Measurements from ENCODE around the gene SMG5.

Gene SMG5

DNA sequence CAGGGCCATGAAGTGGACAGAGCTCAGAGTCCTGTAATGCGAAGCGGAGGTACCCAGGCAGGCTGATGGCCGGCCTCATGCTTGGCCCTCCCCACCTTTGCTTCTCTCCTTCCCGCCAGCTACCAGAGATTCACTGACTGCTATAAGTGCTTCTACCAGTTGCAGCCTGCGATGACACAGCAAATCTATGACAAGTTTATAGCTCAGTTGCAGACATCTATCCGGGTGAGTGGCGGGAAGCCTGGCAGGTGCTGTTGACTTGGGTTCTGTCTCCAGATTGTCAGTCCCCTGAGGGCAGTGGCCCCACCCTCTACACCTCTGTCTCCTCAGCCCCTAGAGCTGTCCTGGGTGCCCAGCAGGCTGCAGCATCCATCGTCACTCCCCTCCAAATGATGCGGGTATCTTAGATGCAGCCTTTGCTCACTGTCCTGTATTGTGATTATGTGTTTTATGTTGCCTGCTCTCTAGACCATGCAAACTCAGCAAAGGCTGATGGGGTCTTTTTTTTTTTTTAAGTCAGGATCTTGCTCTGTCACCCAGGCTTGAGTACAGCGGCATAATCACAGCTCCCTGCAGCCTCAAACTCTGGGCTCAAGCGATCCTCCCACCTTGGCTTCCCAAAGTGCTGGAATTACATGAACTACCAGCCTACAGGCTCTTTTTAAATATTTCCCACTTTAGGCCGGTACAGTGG, 50.3 kb downstream of the SMG5 start:
- no peak for DNase-seq (ENCODE audit: low spot score)
- no peak for TF ChIP-seq CTCF (IDR thresholded peaks at IDR 0.05; ENCODE audit: borderline replicate concordance, control extremely low read depth, extremely low read depth, insufficient read depth, missing control alignments)
- in situ Hi-C loops (cut with MboI; ENCODE audit: low sequenced_read_pairs, unreplicated experiment), result no loop called here

GRCh38 chr1:156230473-156230837, 52.2 kb downstream of the SMG5 start:
- no peak for TF ChIP-seq CTCF (IDR thresholded peaks at IDR 0.05; ENCODE audit: borderline replicate concordance, control extremely low read depth, extremely low read depth, insufficient read depth, missing control alignments)
- in situ Hi-C loops (cut with MboI; ENCODE audit: low sequenced_read_pairs, unreplicated experiment), result no loop called here
- no peak for DNase-seq (ENCODE audit: low spot score)

DNA sequence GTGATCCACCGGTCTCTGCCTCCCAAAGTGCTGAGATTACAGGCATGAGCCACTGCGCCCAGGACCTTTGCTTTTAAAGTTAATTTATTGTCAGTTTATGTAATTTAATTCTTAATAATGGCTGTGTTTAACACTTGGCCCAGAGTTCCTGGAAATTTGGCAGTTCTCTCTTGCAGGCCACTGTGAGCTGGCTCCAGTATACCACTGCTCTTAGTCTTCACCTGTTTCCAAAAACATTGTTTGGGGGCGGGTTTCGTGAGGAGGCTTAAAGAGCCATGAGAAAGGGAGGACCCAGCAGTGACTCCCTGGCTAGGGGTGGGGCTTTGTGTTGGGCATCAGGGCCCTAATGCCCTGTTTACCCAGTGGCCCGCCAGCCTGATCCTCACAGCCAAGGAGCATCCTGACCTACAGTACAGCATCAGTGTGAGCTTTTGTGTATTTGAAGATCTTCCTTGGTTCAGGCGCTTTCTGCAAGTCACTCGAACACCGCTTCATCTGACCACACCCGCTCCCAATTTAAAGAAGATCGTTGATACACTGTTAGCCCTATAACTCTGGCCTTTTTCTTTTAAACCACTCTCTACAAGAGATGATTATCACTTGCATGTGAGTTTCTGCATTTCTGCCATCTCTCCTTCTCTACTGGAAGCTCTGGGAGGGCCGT, 52.7 kb downstream of the SMG5 start:
- DNase-seq (ENCODE audit: low spot score), result no peak
- in situ Hi-C loops (cut with MboI; ENCODE audit: low sequenced_read_pairs, unreplicated experiment), result loop anchor here (10.0 kb wide), 1 partner anchor 135 kb away; no protein-coding TSS in a partner anchor
- no peak for TF ChIP-seq CTCF (IDR thresholded peaks at IDR 0.05; ENCODE audit: borderline replicate concordance, control extremely low read depth, extremely low read depth, insufficient read depth, missing control alignments)

GRCh38 chr1:156228501-156228900, 54.1 kb downstream of the SMG5 start:
- in situ Hi-C loops (cut with MboI; ENCODE audit: low sequenced_read_pairs, unreplicated experiment), result loop anchor here (10.0 kb wide), 1 partner anchor 134 kb away; no protein-coding TSS in a partner anchor
- no peak for TF ChIP-seq CTCF (IDR thresholded peaks at IDR 0.05; ENCODE audit: borderline replicate concordance, control extremely low read depth, extremely low read depth, insufficient read depth, missing control alignments)
- DNase-seq (ENCODE audit: low spot score), result no peak

GRCh38 chr1:156226782-156227181, 55.8 kb downstream of the SMG5 start:
- TF ChIP-seq CTCF (IDR thresholded peaks at IDR 0.05; ENCODE audit: borderline replicate concordance, control extremely low read depth, extremely low read depth, insufficient read depth, missing control alignments), result no peak
- in situ Hi-C loops (cut with MboI; ENCODE audit: low sequenced_read_pairs, unreplicated experiment), result loop anchor here (10.0 kb wide), 1 partner anchor 132 kb away; no protein-coding TSS in a partner anchor
- DNase-seq (ENCODE audit: low spot score), result no peak

DNA sequence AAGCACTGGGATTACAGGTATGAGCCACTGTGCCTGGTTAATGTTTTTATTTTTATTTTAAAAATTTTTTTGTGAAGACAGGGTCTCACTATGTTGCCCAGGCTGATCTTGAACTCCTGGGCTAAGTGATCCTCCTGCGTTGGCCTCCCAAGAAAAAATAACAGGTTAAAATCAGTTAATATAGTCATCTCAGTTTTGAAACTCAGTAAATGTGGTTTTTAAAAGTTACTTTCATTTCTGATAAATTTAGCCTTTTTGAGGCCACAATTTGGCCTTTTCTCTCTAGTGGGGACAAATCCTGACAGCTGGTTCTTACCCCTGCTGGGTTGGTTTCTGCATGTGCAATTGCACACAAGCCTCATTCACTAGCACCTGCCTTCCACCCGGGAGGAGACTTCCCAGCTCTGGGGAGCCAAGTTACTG, 56.5 kb downstream of the SMG5 start:
- in situ Hi-C loops (cut with MboI; ENCODE audit: low sequenced_read_pairs, unreplicated experiment), result loop anchor here (10.0 kb wide), 1 partner anchor 131 kb away; no protein-coding TSS in a partner anchor
- DNase-seq (ENCODE audit: low spot score), result peak; percentile 76
- no peak for TF ChIP-seq CTCF (IDR thresholded peaks at IDR 0.05; ENCODE audit: borderline replicate concordance, control extremely low read depth, extremely low read depth, insufficient read depth, missing control alignments)
